Lower leg skin (tissue), 3 donors: ENCODE measurements around the gene EXOC8.

Experiments used
- CTCF ChIP-seq, 3 donors: fragments of 450-650 bp; IDR thresholded peaks; one replicate each; pipeline ENCODE4 v1.5.1; 2016; ENCODE audit warnings: antibody characterized with exemption in 3 of 3, mild to moderate bottlenecking in 3 of 3, moderate library complexity in 2 of 3
- POLR2A ChIP-seq, 2 donors: fragments of 450-650 bp; IDR thresholded peaks; one replicate each; pipeline ENCODE4 v1.6.1; 2016 to 2017; ENCODE audit warnings: antibody characterized with exemption in 2 of 2, mild to moderate bottlenecking in 1 of 2, moderate library complexity in 1 of 2

- TF ChIP-seq CTCF (IDR thresholded peaks at IDR 0.05): no peak
- TF ChIP-seq POLR2A (IDR thresholded peaks at IDR 0.05): no peak
Measured at GRCh38 chr1:231326248-231326647, 11.4 kb downstream of the EXOC8 start.
